ENCODE results near the gene EIF3J. TPM values are rescaled to one million over a fixed set of nuclear protein-coding genes. Genes with fewer than 3 reads are reported as not detected.

The EIF3J gene
- total RNA-seq, 6 donors from 2014 or later, result 25.3 to 82.2 (median 58.3) TPM

- DNase-seq (no peak), ATAC-seq (ENCODE audit: low FRiP score in 2 of 2) (no peak)
- 98 to 100% methylated on average over 3 of the region's 3 CpGs for WGBS, 2 donors
- Histone ChIP-seq H3K27me3 (no peaks in the 10 kb centered on the region), H3K36me3 (peaks cover 0 to 2% (median 0%) of the 10 kb centered on the region in 4 donors), H3K4me1 (peaks cover 10 to 13% (median 10%) of the 10 kb centered on the region in 4 donors), H3K9me3 (no peaks in the 10 kb centered on the region), H3K4me3 (no peak overlapping the region), H3K27ac (no peak overlapping the region)
- TF ChIP-seq POLR2AphosphoS5 (IDR thresholded peaks at IDR 0.05) (no peak), CTCF (IDR thresholded peaks at IDR 0.05) (no peak), POLR2A (IDR thresholded peaks at IDR 0.05) (no peak), EP300 (IDR thresholded peaks at IDR 0.05) (no peak)
Observed at GRCh38 chr15:44532689-44533088, 4.3 kb upstream of the EIF3J start.

DNA sequence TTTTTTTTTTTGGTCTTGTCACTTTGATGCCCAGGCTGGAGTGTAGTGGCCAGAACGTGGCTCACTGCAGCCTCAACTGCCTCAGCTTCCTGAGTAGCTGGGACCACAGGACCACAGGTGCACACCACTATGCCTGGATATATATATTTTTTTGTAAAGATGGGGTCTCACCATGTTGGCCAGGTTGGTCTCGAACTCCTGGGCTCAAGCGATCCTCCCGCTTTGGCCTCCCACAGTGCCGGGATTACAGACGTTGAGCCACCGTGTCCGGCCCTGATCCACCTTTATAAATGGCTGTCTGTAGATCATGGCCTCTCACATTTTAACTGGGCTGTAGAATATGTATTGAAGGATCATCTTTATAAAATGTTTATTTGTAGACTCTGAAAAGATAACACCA is 1.9 kb upstream of the EIF3J start:
- 95 to 98% methylated on average over 8 of the region's 8 CpGs for WGBS, 2 donors
- TF ChIP-seq CTCF (IDR thresholded peaks at IDR 0.05) (no peak), POLR2A (IDR thresholded peaks at IDR 0.05) (no peak), POLR2AphosphoS5 (IDR thresholded peaks at IDR 0.05) (no peak), EP300 (IDR thresholded peaks at IDR 0.05) (no peak)
- no peak for DNase-seq

GRCh38 chr15:44535523-44536301 is 1.2 kb upstream of the EIF3J start:
- DNase-seq, result peak in 1 of 2 donors; percentile 43
- 58 to 63% methylated on average over 36 of the region's 36 CpGs for WGBS, 2 donors
- TF ChIP-seq CTCF (IDR thresholded peaks at IDR 0.05) (no peak), EP300 (IDR thresholded peaks at IDR 0.05) (no peak), POLR2AphosphoS5 (IDR thresholded peaks at IDR 0.05) (no peak), POLR2A (IDR thresholded peaks at IDR 0.05) (no peak)
- H3K9me3 ChIP-seq, result no peaks in the 10 kb centered on the region
- peak overlapping the region; percentile 95 to 99 (median 97) for H3K27ac ChIP-seq
- peaks cover 20 to 25% (median 20%) of the 10 kb centered on the region in 4 donors for H3K4me1 ChIP-seq
- no peaks in the 10 kb centered on the region for H3K27me3 ChIP-seq
- ATAC-seq (ENCODE audit: low FRiP score in 2 of 2), result no peak
- peaks cover 0 to 18% (median 0%) of the 10 kb centered on the region in 4 donors for H3K36me3 ChIP-seq
- peak overlapping the region; percentile 52 to 99 (median 82) for H3K4me3 ChIP-seq

More for the DNA sequence above, 1.9 kb upstream of the EIF3J start:
- no peak for ATAC-seq (ENCODE audit: low FRiP score in 2 of 2)
- no peaks in the 10 kb centered on the region for H3K9me3 ChIP-seq
- H3K4me1 ChIP-seq, result peaks cover 19 to 25% (median 20%) of the 10 kb centered on the region in 4 donors
- H3K27me3 ChIP-seq, result no peaks in the 10 kb centered on the region
- peaks cover 0 to 12% (median 0%) of the 10 kb centered on the region in 4 donors for H3K36me3 ChIP-seq
- H3K27ac ChIP-seq, result no peak overlapping the region
- no peak overlapping the region for H3K4me3 ChIP-seq

- ATAC-seq (ENCODE audit: low FRiP score in 2 of 2), result peak; percentile 91 to 95
- H3K27me3 ChIP-seq, result no peaks in the 10 kb centered on the region
- peaks cover 25 to 31% (median 27%) of the 10 kb centered on the region in 4 donors for H3K4me1 ChIP-seq
- WGBS, 2 donors, result 0 to 1% methylated on average over 5 to 28 of the region's 47 CpGs
- H3K27ac ChIP-seq, result peak overlapping the region; percentile 95 to 99 (median 97)
- peak overlapping the region; percentile 52 to 99 (median 82) for H3K4me3 ChIP-seq
- TF ChIP-seq CTCF (IDR thresholded peaks at IDR 0.05) (peak in 5 of 6 experiments; percentile 36 to 72 (median 60)), EP300 (IDR thresholded peaks at IDR 0.05) (no peak), POLR2AphosphoS5 (IDR thresholded peaks at IDR 0.05) (peak; percentile 64), POLR2A (IDR thresholded peaks at IDR 0.05) (peak in 3 of 4 donors; percentile 60 to 91 (median 84))
- H3K36me3 ChIP-seq, result peaks cover 0 to 25% (median 0%) of the 10 kb centered on the region in 4 donors
- no peaks in the 10 kb centered on the region for H3K9me3 ChIP-seq
- DNase-seq, result peak; percentile 89 to 93
Observed at GRCh38 chr15:44536302-44536961, 515 bp upstream of the EIF3J start.
